Neuronal stem cell (in vitro differentiated cells): ENCODE data around the gene NOS1.
"Not testable (repeated sequence)": the region's sequence is repeated elsewhere in the genome, so short reads cannot be mapped to it uniquely, and the experiment has no call there.

ENCODE experiments used
- DNase-seq: peaks from one replicate; pipeline ENCODE4 v3.0.0-alpha.2; 2013; ENCODE audit warnings: low spot score
- H2AFZ ChIP-seq: one replicate; pipeline ENCODE4 v1.6.1; 2013; ENCODE audit warnings: mild to moderate bottlenecking, low read length, inconsistent platforms
- H2AK5ac ChIP-seq: 2 replicates; pipeline ENCODE4 v1.6.1; 2013; ENCODE audit warnings: low read depth, mild to moderate bottlenecking, inconsistent platforms, low read length, moderate library complexity, mixed read lengths
- H2BK120ac ChIP-seq: 2 replicates; pipeline ENCODE4 v1.6.1; 2013; ENCODE audit warnings: low read depth, mild to moderate bottlenecking, inconsistent platforms, low read length, moderate library complexity, mixed read lengths
- H2BK12ac ChIP-seq: one replicate; pipeline ENCODE4 v1.6.1; 2013; ENCODE audit warnings: low read length, inconsistent platforms
- H2BK15ac ChIP-seq: 2 replicates; pipeline ENCODE4 v1.6.1; 2013; ENCODE audit warnings: mild to moderate bottlenecking, low read length, inconsistent platforms, mixed read lengths
- H2BK5ac ChIP-seq: one replicate; pipeline ENCODE4 v1.6.1; 2013; ENCODE audit warnings: inconsistent platforms, mild to moderate bottlenecking, low read length, moderate library complexity
- H3K14ac ChIP-seq: one replicate; pipeline ENCODE4 v1.6.1; 2013; ENCODE audit warnings: low read length, inconsistent platforms
- H3K18ac ChIP-seq: 2 replicates; pipeline ENCODE4 v1.6.1; 2013; ENCODE audit warnings: low read length, inconsistent platforms
- H3K23ac ChIP-seq: 2 replicates; pipeline ENCODE4 v1.6.1; 2013; ENCODE audit warnings: low read depth, mild to moderate bottlenecking, mixed read lengths, low read length, inconsistent platforms; ENCODE audit not compliant: poor library complexity
- H3K27ac ChIP-seq: replicated peaks from 3 replicates; pipeline ENCODE4 v1.5.1; 2013; ENCODE audit warnings: low read length, inconsistent platforms
- H3K27me3 ChIP-seq, 3 experiments: 2 replicates each; pipeline ENCODE4 v1.6.1; 2013; ENCODE audit warnings: low read length in 3 of 3, mild to moderate bottlenecking in 2 of 3, inconsistent platforms in 1 of 3, low read depth in 1 of 3, mixed read lengths in 1 of 3, moderate library complexity in 1 of 3; ENCODE audit not compliant: control insufficient read depth in 3 of 3, insufficient read depth in 3 of 3
- H3K36me3 ChIP-seq, 2 donors: replicated peaks in 1 of 2; 2 replicates each; pipeline ENCODE4 v1.6.1; 2013; ENCODE audit warnings: low read length in 2 of 2; ENCODE audit not compliant: control insufficient read depth in 2 of 2, insufficient read depth in 2 of 2
- H3K4ac ChIP-seq: 2 replicates; pipeline ENCODE4 v1.6.1; 2013; ENCODE audit warnings: inconsistent platforms, mild to moderate bottlenecking, low read length, moderate library complexity
- H3K4me1 ChIP-seq, 2 donors: 1 replicate in 1 of 2; 2 replicates in 1 of 2; pipeline ENCODE4 v1.6.1; 2013; ENCODE audit warnings: low read length in 2 of 2, low read depth in 1 of 2; ENCODE audit not compliant: control insufficient read depth in 2 of 2, insufficient read depth in 1 of 2
- H3K4me2 ChIP-seq: one replicate; pipeline ENCODE4 v1.6.1; 2013; ENCODE audit warnings: mild to moderate bottlenecking, low read length, inconsistent platforms; ENCODE audit not compliant: insufficient read depth, poor library complexity, severe bottlenecking
- H3K4me3 ChIP-seq, 2 donors: 2 replicates each; pipeline ENCODE4 v1.5.1; 2013; ENCODE audit warnings: low read length in 2 of 2, mild to moderate bottlenecking in 2 of 2, inconsistent platforms in 1 of 2, moderate library complexity in 1 of 2
- H3K79me1 ChIP-seq: one replicate; pipeline ENCODE4 v1.6.1; 2013; ENCODE audit warnings: low read depth, mild to moderate bottlenecking, inconsistent platforms, low read length, moderate library complexity
- H3K9ac ChIP-seq: one replicate; pipeline ENCODE4 v1.6.1; 2013; ENCODE audit warnings: mild to moderate bottlenecking, low read depth, low read length, inconsistent platforms; ENCODE audit not compliant: poor library complexity
- H3K9me3 ChIP-seq, 2 donors: replicated peaks in 1 of 2; 2 replicates each; pipeline versions ENCODE3 to v1.6.1; 2013; ENCODE audit warnings: low read length in 2 of 2, mild to moderate bottlenecking in 2 of 2, inconsistent platforms in 1 of 2, low read depth in 1 of 2, mixed read lengths in 1 of 2, moderate library complexity in 1 of 2; ENCODE audit not compliant: control insufficient read depth in 2 of 2, insufficient read depth in 1 of 2
- H4K8ac ChIP-seq: one replicate; pipeline ENCODE4 v1.6.1; 2013; ENCODE audit warnings: low read depth, mild to moderate bottlenecking, inconsistent platforms, low read length, moderate library complexity
- H4K91ac ChIP-seq: one replicate; pipeline ENCODE4 v1.6.1; 2013; ENCODE audit warnings: low read length, low read depth, mild to moderate bottlenecking, inconsistent platforms; ENCODE audit not compliant: poor library complexity
- WGBS, 2 donors: extraction: QIAGEN DNeasy Blood & Tissue Kit; methylation state at CpG; one replicate each; pipeline ENCODE4 v1.1.7; 2013; ENCODE audit warnings: missing lambda C conversion rate in 2 of 2, mixed read lengths in 1 of 2; ENCODE audit not compliant: insufficient read length in 2 of 2, insufficient replicate concordance in 1 of 2; ENCODE audit errors: extremely low coverage in 2 of 2; 5-methylcytosine and 5-hydroxymethylcytosine counted together

Gene NOS1

DNA sequence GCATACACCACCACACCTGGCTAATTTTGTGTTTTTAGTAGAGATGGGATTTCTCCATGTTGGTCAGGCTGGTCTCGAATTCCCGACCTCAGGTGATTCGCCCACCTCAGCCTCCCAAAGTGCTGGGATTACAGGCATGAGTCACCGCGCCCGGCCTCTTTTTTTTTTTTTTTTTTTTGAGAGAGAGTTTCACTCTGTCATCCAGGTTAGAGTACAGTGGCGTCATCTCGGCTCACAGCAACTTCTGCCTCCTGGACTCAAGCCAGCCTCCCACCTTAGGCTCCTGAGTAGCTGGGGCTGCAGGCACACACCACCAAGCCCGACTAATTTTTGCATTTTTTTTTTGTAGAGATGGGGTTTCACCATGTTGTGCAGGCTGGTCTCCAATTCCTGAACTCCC, 166.4 kb downstream of the NOS1 start:
- not testable (repeated sequence) for H3K18ac ChIP-seq, H2BK15ac ChIP-seq, H3K4me2 ChIP-seq, H3K23ac ChIP-seq, H4K91ac ChIP-seq, H2BK5ac ChIP-seq, H2BK12ac ChIP-seq, H2AK5ac ChIP-seq, H3K9ac ChIP-seq, H3K36me3 ChIP-seq, H3K4ac ChIP-seq, H3K79me1 ChIP-seq, H3K27ac ChIP-seq, DNase-seq, H3K9me3 ChIP-seq, H2BK120ac ChIP-seq, H2AFZ ChIP-seq, H3K4me1 ChIP-seq, H4K8ac ChIP-seq, H3K4me3 ChIP-seq, H3K14ac ChIP-seq
- peaks cover 0 to 24% (median 2%) of the 10 kb centered on the region in 3 experiments for H3K27me3 ChIP-seq
- WGBS, 2 donors = no CpG with 5 or more reads among the region's 9 CpGs

DNA sequence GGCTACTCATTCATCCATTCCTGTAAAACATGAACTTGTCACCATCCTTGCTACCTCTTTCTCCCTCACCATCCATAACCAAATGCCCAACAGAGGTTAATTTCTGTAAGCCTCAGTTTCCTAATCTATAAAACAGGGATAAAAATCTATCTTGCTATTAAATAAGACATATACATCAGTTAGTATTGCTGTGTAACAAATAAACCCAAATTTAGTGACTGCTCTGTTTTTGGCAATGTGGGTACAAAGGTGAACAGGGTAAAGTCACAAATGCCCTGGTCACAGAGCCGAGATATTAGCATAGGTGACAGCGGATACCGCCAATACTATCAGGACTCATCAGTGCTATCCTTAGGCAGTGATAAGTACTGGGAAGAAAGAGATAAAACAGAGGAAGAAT, 167.5 kb downstream of the NOS1 start:
- Histone ChIP-seq H3K36me3 (peaks cover 0 to 3% of the 10 kb centered on the region in 2 donors), H2BK120ac (no peak overlapping the region), H4K91ac (no peak overlapping the region), H2BK12ac (no peak overlapping the region), H2AK5ac (no peak overlapping the region), H3K4me3 (no peak overlapping the region), H3K4me1 (peaks cover 0 to 3% of the 10 kb centered on the region in 2 donors), H3K4me2 (no peak overlapping the region), H3K23ac (no peak overlapping the region), H3K14ac (no peak overlapping the region), H2AFZ (no peak overlapping the region), H3K9ac (no peak overlapping the region), H3K27me3 (peaks cover 0 to 24% (median 2%) of the 10 kb centered on the region in 3 experiments), H3K9me3 (no peaks in the 10 kb centered on the region), H2BK5ac (no peak overlapping the region), H3K4ac (no peak overlapping the region), H3K18ac (no peak overlapping the region), H2BK15ac (no peak overlapping the region), H3K79me1 (no peaks in the 10 kb centered on the region), H4K8ac (no peak overlapping the region), H3K27ac (no peak overlapping the region)
- DNase-seq = no peak
- WGBS, 2 donors = no CpG with 5 or more reads among the region's 3 CpGs

DNA sequence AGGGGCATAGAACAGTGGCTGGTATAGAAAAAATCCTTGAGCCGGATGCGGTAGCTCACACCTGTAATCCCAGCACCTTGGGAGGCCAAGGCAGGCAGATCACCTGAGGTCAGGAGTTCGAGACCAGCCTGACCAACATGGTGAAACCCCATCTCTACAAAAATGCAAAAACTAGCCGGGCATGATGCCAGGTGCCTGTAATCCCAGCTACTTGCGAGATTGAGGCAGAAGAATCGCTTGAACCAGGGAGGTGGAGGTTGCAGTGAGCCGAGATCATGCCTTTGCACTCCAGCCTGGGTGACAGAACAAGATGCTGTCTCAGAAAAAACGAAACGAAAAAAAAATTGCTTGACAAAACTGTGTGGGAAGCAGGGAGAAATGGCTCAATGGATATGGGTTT, 168.8 kb downstream of the NOS1 start:
- no CpG with 5 or more reads among the region's 9 CpGs for WGBS, 2 donors
- H3K4me2 ChIP-seq, H2BK120ac ChIP-seq, H3K79me1 ChIP-seq, H3K18ac ChIP-seq, H3K4ac ChIP-seq, H3K4me3 ChIP-seq, H2AK5ac ChIP-seq, H3K4me1 ChIP-seq, H3K27ac ChIP-seq, H4K91ac ChIP-seq, H2AFZ ChIP-seq, H3K14ac ChIP-seq, H3K9me3 ChIP-seq, H3K9ac ChIP-seq, H4K8ac ChIP-seq, H2BK5ac ChIP-seq, H3K23ac ChIP-seq, DNase-seq, H2BK15ac ChIP-seq, H2BK12ac ChIP-seq: not testable (repeated sequence)
- H3K36me3 ChIP-seq = peaks cover 0 to 16% of the 10 kb centered on the region in 2 donors
- peaks cover 0 to 20% (median 2%) of the 10 kb centered on the region in 3 experiments for H3K27me3 ChIP-seq

DNA sequence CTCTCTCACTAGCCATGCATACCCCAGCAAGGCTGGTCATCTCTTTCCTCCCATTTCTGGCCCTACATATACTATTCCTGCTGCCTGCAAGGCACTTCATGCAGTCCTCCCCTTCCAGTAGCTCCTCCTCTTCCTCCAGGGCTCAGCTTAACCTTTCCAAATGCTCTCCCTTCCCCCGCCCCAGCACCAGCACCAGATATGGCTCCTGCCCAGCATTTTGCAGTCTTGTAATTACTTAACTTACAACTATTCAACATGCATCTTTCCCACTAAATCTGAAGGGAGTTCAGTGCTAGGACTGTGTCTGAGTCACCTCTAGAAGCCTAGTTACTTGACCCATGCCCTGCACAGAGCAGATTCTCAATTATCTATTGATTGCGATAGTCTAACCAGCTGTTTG, 169.4 kb downstream of the NOS1 start:
- H3K9me3 ChIP-seq = no peaks in the 10 kb centered on the region
- no peak overlapping the region for H4K91ac ChIP-seq
- peaks cover 0 to 18% (median 2%) of the 10 kb centered on the region in 3 experiments for H3K27me3 ChIP-seq
- H3K27ac ChIP-seq = no peak overlapping the region
- no peak overlapping the region for H2BK5ac ChIP-seq
- peaks cover 0 to 3% of the 10 kb centered on the region in 2 donors for H3K4me1 ChIP-seq
- H3K14ac ChIP-seq = no peak overlapping the region
- H3K36me3 ChIP-seq = peaks cover 2 to 19% of the 10 kb centered on the region in 2 donors
- no peak overlapping the region for H3K23ac ChIP-seq
- H2AFZ ChIP-seq = no peak overlapping the region
- no CpG with 5 or more reads among the region's 2 CpGs for WGBS, 2 donors
- H4K8ac ChIP-seq = no peak overlapping the region
- H3K79me1 ChIP-seq = no peaks in the 10 kb centered on the region
- no peak overlapping the region for H2BK120ac ChIP-seq
- no peak overlapping the region for H3K4me2 ChIP-seq
- no peak overlapping the region for H3K4me3 ChIP-seq
- H2BK12ac ChIP-seq = no peak overlapping the region
- H3K18ac ChIP-seq = no peak overlapping the region
- H2AK5ac ChIP-seq = no peak overlapping the region
- no peak for DNase-seq
- no peak overlapping the region for H2BK15ac ChIP-seq
- no peak overlapping the region for H3K9ac ChIP-seq
- no peak overlapping the region for H3K4ac ChIP-seq
